Fibroblast of the conjunctiva (primary cell): ENCODE results near the gene MCOLN2.
"Not testable (repeated sequence)": the region's sequence is repeated elsewhere in the genome, so short reads cannot be mapped to it uniquely, and the experiment has no call there.

Experiments used
- DNase-seq: peaks from one replicate; pipeline ENCODE4 v3.0.0-alpha.2; 2010; ENCODE audit warnings: low read depth

MCOLN2 gene

GRCh38 chr1:84941843-84942242 lies 55.1 kb downstream of the MCOLN2 start:
- DNase-seq, result no peak

DNA sequence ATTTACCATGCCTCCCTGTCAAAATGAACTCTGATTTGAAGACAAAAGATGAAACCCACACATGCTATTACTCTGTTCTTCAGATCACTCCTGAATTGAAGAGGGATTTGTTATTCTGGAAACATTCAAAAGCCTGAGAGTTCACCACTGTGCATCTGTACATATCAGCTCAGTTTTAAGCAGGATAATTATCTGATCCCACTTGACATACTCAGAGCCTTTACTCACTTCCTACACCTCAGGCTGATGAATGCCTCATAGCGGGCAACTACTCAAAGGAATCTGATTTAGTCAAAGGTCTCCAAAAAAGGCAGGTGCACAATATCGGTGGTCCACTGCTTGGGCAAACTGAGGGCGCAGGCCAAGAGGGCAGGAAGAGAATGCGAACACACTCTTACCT lies 56.4 kb downstream of the MCOLN2 start:
- no peak for DNase-seq

DNA sequence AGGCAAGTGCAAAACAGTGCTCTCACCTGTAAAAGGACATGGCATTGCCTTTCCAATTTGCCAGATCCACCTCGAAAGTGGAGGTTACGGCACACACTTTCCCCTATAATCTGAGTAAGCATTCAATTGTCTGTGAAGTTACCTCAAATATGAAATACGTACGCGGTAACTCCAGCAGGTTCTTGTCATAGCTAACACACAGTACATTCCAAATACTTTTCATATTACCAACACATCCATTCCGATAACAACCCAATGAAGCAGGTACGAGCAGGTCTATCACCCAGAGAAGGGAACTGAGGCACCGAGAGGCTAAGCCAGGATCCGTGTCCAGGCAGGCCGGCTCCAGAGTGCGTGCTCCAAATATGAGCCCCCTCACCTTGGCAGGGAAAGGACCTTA lies 57.2 kb downstream of the MCOLN2 start:
- no peak for DNase-seq

- peak; percentile 8 for DNase-seq
Observed at GRCh38 chr1:84939151-84939550, 57.8 kb downstream of the MCOLN2 start.

DNA sequence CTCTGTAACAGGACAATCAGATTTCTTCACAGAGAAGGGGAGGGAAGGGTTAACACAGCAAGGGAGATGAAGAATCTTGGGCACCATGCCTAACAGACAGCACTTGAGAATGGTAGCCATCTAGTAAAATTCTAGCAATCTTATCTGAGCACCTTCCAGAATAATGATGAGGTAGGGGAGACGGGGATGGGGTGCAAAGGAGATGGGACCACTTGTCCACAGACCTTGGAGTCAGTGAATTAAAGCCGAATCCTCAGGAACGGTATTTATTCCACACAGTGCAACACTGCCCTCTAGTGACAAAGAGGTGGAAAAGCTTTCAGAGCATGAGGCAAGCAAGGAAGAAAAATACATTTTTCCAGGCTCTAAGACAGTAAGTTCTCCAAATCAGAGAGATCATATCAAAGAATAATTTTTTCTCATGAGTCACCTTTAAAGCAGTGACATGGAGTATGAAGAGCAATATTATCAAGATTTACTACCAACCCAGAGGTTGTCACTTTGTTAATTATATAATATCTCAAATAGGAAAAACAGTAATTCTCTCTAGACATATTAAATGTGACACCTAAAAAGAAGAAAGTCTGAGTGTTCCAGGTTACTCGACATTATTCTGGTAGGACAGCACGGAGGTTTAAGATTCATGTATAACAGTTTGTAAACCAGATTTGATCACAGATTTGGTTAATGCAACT lies 60.6 kb downstream of the MCOLN2 start:
- peak; percentile 51 for DNase-seq

DNA sequence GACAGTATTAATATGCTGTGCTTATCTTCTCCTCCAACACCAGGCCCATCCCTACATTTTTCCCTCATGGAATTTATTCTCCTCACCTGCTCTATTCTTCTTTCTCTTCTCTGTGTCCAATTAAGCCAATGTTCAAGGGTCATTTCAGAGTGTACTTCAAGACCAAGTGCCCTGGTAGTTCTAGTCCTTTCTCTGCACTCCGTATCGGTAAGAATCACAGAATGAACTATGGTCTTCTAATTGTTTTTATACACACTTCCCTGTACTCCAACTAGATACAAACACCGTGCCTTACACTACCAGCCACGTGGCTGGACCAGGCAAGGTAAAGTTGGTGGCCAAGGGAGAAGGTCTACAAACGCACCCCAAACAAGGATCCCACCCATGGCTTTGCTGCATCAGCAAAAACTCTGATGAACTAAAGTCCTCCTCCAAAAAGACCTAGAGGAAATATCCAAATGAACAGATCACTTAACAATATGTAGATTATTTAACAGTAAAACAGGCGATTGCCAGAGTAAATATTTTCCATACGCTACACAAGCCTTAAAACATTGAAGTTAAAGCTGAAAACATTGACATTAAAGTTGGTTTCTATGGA lies 63.8 kb downstream of the MCOLN2 start:
- DNase-seq, result no peak

GRCh38 chr1:84930831-84931230 lies 66.1 kb downstream of the MCOLN2 start:
- no peak for DNase-seq

DNA sequence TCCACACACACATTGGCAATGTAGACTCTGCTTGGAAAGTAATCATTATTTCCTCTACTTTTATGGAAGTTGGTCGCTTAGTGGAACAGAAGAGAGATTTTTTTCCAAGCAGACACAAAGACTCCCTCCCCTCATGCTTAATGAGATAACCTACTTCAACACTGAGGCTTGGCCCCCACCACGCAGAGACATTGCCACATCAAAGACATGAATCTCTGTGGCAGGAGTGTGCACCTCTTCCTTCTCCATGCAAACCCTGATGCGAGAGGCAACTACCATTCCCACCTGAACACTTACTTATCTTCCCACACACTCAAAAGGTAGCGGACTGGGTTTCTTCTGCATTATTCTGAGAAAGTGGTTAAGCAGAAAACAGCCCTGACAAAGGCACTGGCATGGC lies 66.6 kb downstream of the MCOLN2 start:
- DNase-seq, result no peak

- no peak for DNase-seq
Observed at GRCh38 chr1:84929581-84929980, 67.3 kb downstream of the MCOLN2 start.

GRCh38 chr1:84928979-84929378 lies 67.9 kb downstream of the MCOLN2 start:
- DNase-seq, result no peak

GRCh38 chr1:84923317-84923716 lies 73.6 kb downstream of the MCOLN2 start:
- DNase-seq, result no peak

- DNase-seq, result no peak
Observed at GRCh38 chr1:84920159-84920558, 76.8 kb downstream of the MCOLN2 start.

DNA sequence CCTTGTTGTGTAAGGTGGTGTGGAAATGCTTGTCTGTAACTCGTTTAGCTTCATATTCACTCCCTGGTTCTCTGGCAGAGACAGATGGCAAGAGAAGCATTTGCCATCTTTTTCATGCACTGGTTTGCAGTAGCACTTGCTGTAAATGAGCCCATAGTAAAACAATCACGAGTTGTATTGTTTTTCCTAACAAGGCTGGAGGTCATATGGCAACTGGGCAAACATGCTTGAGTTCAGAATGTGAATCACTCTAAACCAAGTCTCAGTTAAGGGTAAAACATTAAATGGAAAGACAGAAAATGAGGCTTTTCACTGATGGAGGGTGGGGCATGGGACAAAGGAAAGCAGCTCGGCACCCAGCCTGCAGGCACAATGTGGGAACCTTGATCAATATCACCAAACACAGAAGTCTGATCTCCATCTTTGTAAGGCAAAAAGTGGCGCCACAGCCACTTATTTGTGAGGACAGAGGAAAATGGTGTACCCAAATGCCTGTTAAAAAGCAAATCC lies 77.4 kb downstream of the MCOLN2 start:
- no peak for DNase-seq

- no peak for DNase-seq
Observed at GRCh38 chr1:84918726-84919336, 78.1 kb downstream of the MCOLN2 start.

GRCh38 chr1:84916897-84917296 lies 80.0 kb downstream of the MCOLN2 start:
- no peak for DNase-seq

DNA sequence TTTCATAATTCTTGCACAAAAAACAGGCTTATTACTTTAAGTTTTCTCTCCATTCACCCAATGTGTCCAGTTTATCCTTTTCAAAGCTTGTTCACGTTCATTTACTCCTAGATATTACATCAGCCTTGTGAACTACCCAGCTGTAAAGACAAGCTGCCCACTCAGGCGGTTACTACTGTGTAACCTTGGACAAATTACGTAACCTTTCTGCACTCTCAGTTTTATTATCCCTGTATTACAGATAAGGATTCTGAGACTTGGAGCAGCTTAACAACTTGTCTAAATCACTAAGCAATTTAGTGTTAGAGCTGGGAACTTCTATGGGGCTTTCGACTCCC lies 83.4 kb downstream of the MCOLN2 start:
- DNase-seq, result no peak

DNA sequence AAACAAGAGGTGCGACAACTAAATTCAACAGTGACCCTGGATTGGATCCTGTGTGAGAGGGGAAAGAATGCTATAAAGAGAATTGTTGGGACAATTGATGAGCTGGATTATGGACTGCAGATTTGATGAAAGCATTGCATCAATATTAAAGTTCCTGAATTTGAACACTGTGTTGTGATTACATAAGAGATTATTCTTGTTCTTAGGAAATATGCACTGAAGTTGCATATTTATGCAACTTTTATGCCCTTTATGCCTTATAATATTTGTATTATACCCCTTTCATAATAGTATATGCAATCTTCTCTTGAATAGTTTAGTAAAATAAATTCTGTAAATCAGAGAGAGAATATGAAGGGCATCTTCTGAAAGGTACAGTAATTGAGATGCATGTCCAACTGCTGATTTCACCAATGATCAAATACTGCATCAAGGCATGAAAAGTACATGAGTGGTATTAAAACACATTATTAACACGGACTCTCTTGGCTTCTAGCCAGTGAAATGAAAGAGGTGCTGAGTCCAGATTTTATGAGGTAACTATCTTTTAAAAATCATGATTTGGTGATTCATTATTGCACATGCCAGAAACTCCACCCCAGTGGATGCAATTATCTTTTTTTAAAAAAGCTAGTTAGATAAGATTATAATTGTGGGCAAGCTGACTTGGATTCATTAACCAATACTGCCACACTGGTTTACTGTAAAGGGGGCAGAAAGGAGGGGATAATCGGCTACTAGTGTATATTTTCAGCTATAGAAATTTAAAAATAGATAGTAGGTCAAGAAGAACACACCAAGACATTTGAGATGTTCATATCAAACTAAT lies 84.0 kb downstream of the MCOLN2 start:
- DNase-seq, result no peak

DNA sequence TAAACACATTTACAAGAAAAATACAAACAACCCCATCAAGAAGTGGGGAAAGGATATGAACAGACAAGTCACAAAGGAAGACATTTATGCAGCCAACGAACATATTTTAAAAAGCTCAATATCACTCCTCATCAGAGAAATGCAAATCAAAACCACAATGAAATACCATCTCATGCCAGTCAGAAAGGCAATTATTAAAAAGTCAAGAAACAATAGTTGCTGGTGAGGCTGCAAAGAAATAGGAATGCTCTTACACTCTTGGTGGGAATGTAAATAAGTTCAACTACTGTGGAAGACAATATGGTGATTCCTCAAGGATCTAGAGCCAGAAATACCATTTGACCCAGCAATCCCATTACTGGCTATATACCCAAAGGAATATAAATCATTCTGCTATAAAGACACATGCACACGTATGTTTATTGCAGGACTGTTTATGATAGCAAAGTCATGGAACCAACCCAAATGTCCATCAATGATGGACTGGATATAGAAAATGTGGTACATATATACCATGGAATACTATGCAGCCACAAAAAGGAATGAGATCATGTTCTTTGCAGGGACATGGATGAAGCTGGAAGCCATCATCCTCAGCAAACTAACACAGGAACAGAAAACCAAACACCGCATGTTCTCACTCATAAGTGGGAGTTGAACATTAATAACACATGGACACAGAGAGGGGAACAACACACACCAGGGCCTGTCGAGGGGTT lies 88.0 kb downstream of the MCOLN2 start:
- DNase-seq, result not testable (repeated sequence)

DNA sequence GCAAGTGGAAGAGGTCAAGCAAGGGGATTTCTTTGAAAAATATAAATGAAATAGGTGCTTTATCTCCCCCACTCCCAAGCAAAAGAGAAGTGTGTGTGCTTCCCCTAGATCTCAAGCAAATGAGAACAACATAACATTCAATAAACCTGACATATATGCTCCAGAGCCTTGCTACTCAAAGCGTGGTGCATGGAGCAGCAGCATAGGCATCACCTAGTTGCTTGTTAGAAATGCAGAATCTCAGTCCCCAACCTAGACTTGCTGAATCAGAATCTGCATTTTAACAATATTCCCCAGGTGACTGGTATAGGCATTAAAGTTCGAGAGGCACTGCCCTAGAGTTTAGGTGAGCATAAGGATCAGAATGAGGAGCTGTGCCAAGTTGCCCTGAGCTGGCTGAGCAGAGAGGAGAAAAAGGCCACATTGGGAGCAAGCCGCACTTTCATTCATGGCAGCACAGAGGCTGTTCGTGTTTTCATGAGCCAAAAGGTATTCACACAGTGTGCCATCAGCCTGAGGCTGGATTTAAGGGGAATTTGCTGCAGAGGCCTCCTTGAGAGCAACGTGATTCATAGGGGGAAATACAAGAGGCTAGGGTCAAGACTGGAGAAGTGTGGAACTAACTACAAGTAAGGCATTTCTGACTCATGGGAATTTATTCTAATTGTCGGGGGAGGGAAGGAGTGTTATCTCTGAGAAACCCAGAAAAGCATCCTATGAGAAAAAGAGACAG lies 89.7 kb downstream of the MCOLN2 start:
- DNase-seq, result no peak

DNA sequence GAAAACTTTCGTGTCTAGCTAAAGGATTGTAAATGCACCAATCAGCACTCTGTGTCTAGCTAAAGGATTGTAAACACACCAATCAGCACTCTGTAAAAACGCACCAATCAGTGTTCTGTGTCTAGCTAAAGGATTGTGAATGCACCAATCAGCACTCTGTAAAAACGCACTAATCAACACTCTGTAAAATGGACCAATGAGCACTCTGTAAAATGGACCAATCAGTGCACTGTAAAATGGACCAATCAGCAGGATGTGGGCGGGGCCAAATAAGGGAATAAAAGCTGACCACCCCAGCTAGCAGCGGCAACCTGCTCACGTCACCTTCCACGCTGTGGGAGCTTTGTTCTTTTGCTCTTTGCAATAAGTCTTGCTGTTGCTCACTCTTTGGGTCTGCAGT lies 94.2 kb downstream of the MCOLN2 start:
- not testable (repeated sequence) for DNase-seq

GRCh38 chr1:84899969-84900368 lies 96.9 kb downstream of the MCOLN2 start:
- DNase-seq, result no peak
